IPS-NIHi7 (cell line): ENCODE data around the gene AFG1L.
"Not testable (repeated sequence)": the region's sequence is repeated elsewhere in the genome, so short reads cannot be mapped to it uniquely, and the experiment has no call there.

Experiments
- DNase-seq: peaks from one replicate; pipeline ENCODE4 v3.0.0; 2012; ENCODE audit warnings: mixed read lengths; ENCODE audit errors: extremely low spot score

The AFG1L gene

GRCh38 chr6:108350528-108350927 is 55.7 kb downstream of the AFG1L start:
- DNase-seq = no peak

GRCh38 chr6:108353853-108354252 is 59.0 kb downstream of the AFG1L start:
- no peak for DNase-seq

- no peak for DNase-seq
Observed at GRCh38 chr6:108355120-108355519, 60.3 kb downstream of the AFG1L start.

- no peak for DNase-seq
Observed at GRCh38 chr6:108355890-108356289, 61.0 kb downstream of the AFG1L start.

- peak; percentile 28 for DNase-seq
Observed at GRCh38 chr6:108359901-108360882, 65.3 kb downstream of the AFG1L start.

GRCh38 chr6:108360919-108361311 is 66.1 kb downstream of the AFG1L start:
- no peak for DNase-seq

GRCh38 chr6:108361312-108361932 is 66.6 kb downstream of the AFG1L start:
- DNase-seq = no peak

GRCh38 chr6:108362455-108362854 is 67.6 kb downstream of the AFG1L start:
- no peak for DNase-seq

- DNase-seq = no peak
Observed at GRCh38 chr6:108363113-108363512, 68.3 kb downstream of the AFG1L start.

GRCh38 chr6:108363889-108364313 is 69.0 kb downstream of the AFG1L start:
- DNase-seq = no peak

GRCh38 chr6:108364470-108364869 is 69.6 kb downstream of the AFG1L start:
- DNase-seq = no peak

GRCh38 chr6:108365478-108365877 is 70.6 kb downstream of the AFG1L start:
- DNase-seq = no peak

- no peak for DNase-seq
Observed at GRCh38 chr6:108366236-108366635, 71.4 kb downstream of the AFG1L start.

GRCh38 chr6:108368431-108369030 is 73.7 kb downstream of the AFG1L start:
- no peak for DNase-seq

GRCh38 chr6:108380876-108381275 is 86.0 kb downstream of the AFG1L start:
- no peak for DNase-seq

GRCh38 chr6:108383981-108384380 is 89.1 kb downstream of the AFG1L start:
- DNase-seq = no peak

GRCh38 chr6:108389190-108389589 is 94.3 kb downstream of the AFG1L start:
- DNase-seq = not testable (repeated sequence)

GRCh38 chr6:108395297-108395696 is 100.4 kb downstream of the AFG1L start:
- DNase-seq = no peak

- DNase-seq = no peak
Observed at GRCh38 chr6:108403236-108403635, 108.4 kb downstream of the AFG1L start.

- peak; percentile 7 for DNase-seq
Observed at GRCh38 chr6:108406943-108407342, 112.1 kb downstream of the AFG1L start.

- DNase-seq = no peak
Observed at GRCh38 chr6:108407904-108408827, 113.3 kb downstream of the AFG1L start.
